Prostate gland (tissue), 2 donors: ENCODE data around the gene ELMO1.

Experiments used
- POLR2A ChIP-seq: fragments of 450-650 bp; IDR thresholded peaks from one replicate; pipeline ENCODE4 v1.6.1; 2016; ENCODE audit warnings: antibody characterized with exemption, mild to moderate bottlenecking
- TF ChIP-seq, protein P1 (sequence below), 4 experiments: fragments of 200-600 bp in 2 of 4; fragments of 450-650 bp in 2 of 4; sonication (generic) in 2 of 4; IDR thresholded peaks; 1 replicate in 3 of 4; 2 replicates in 1 of 4; pipeline ENCODE4 v1.5.1; 2016 to 2019; ENCODE audit warnings: antibody characterized with exemption in 4 of 4, mild to moderate bottlenecking in 2 of 4, moderate library complexity in 2 of 4

DNA sequence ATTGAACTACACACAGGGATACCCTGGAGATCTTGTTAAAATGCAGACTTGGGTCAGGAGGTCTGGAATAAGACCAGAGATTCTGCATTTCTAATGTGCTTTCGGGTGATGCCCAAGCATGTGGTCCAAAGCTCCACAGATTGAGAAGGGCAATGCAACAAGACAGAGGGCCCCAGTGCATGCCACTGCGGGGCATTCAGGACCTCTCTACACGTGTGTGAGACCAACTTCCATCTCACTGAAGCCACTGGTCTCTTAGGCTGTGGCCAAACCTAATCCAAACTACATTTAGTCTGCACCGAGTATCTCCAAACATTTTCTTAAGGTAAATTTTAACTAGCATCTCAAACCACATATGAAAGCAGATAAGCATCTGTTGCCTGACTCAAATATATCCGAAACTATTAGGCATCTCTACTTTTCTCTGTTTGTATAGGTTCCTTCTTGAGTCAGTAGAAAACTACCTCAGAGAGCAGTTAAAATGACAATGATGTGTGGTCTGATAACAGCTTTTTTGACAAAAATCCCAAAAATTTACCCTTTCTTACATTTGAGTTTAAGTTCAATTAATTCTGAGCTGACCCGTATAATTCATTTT, 107.5 kb downstream of the ELMO1 start:
- TF ChIP-seq, protein P1, sequence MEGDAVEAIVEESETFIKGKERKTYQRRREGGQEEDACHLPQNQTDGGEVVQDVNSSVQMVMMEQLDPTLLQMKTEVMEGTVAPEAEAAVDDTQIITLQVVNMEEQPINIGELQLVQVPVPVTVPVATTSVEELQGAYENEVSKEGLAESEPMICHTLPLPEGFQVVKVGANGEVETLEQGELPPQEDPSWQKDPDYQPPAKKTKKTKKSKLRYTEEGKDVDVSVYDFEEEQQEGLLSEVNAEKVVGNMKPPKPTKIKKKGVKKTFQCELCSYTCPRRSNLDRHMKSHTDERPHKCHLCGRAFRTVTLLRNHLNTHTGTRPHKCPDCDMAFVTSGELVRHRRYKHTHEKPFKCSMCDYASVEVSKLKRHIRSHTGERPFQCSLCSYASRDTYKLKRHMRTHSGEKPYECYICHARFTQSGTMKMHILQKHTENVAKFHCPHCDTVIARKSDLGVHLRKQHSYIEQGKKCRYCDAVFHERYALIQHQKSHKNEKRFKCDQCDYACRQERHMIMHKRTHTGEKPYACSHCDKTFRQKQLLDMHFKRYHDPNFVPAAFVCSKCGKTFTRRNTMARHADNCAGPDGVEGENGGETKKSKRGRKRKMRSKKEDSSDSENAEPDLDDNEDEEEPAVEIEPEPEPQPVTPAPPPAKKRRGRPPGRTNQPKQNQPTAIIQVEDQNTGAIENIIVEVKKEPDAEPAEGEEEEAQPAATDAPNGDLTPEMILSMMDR (IDR thresholded peaks at IDR 0.05), result no peak
- TF ChIP-seq POLR2A, result no peak
